ENCODE data around the gene SH3PXD2A.

GRCh38 chr10:103849212-103849877 lies 6.0 kb downstream of the SH3PXD2A start:
- no peak for TF ChIP-seq MAX (CRISPR knock-in tag; IDR thresholded peaks at IDR 0.05)
- TF ChIP-seq EP300 (IDR thresholded peaks at IDR 0.05; ENCODE audit: low read length): no peak
- no peak for TF ChIP-seq REST (IDR thresholded peaks at IDR 0.05; ENCODE audit: borderline replicate concordance)
- TF ChIP-seq REST (CRISPR knock-in tag; IDR thresholded peaks at IDR 0.05; ENCODE audit: low read depth): no peak
- TF ChIP-seq E2F1 (CRISPR knock-in tag; IDR thresholded peaks at IDR 0.05): no peak
- no peak for TF ChIP-seq ZNF232 (CRISPR knock-in tag; IDR thresholded peaks at IDR 0.05)
- TF ChIP-seq NONO (IDR thresholded peaks at IDR 0.05; ENCODE audit: low read depth in 2 of 2, low read length in 1 of 2): no peak
- no peak for TF ChIP-seq ADNP (tag; IDR thresholded peaks at IDR 0.05)
- no peak for TF ChIP-seq CTCF (IDR thresholded peaks at IDR 0.05 in 2 of 3, conservative IDR thresholded peaks at IDR 0.05 in 1 of 3; ENCODE audit: insufficient read depth in 2 of 3, low read depth in 1 of 3, low read length in 3 of 3)
- no peak for TF ChIP-seq ZBTB43 (CRISPR knock-in tag; IDR thresholded peaks at IDR 0.05)
- TF ChIP-seq EZH2 (IDR thresholded peaks at IDR 0.05; ENCODE audit: borderline replicate concordance, low read depth, low read length): no peak
- TF ChIP-seq XRCC5 (IDR thresholded peaks at IDR 0.05; ENCODE audit: low read depth, low read length): no peak
- TF ChIP-seq PTTG1 (tag; IDR thresholded peaks at IDR 0.05; ENCODE audit: low read depth): no peak
- TF ChIP-seq PREB (CRISPR knock-in tag; IDR thresholded peaks at IDR 0.05): no peak
- TF ChIP-seq GTF2F1 (IDR thresholded peaks at IDR 0.05; ENCODE audit: low read depth, low read length): no peak

Data from K562 (cell line).